ENCODE data around the gene MEPCE. TPM values are rescaled to one million over a fixed set of nuclear protein-coding genes. Genes with fewer than 3 reads are reported as not detected.

The MEPCE gene
- total and polyA plus RNA-seq, 9 of the 15 experiments (the other 6 are each of a cell fraction or from before 2014, with no cell fraction given): 10.9 to 76.3 (median 44.1) TPM

GRCh38 chr7:100435401-100436304, 6.0 kb downstream of the MEPCE start (continued):
- TF ChIP-seq CUX1 (CRISPR knock-in tag; IDR thresholded peaks at IDR 0.05) (no peak), ZNF184 (CRISPR knock-in tag; IDR thresholded peaks at IDR 0.05) (no peak), MYC (IDR thresholded peaks at IDR 0.05; ENCODE audit: low read depth, low read length) (peak; percentile 48; the same call in 1 of the 2 replicates), MYC (CRISPR knock-in tag; IDR thresholded peaks at IDR 0.05; ENCODE audit: borderline replicate concordance, low read depth) (peak; percentile 86; the same call in 1 of the 2 replicates), ZNF655 (CRISPR knock-in tag; IDR thresholded peaks at IDR 0.05) (no peak), EZH2 (IDR thresholded peaks at IDR 0.05; ENCODE audit: borderline replicate concordance, low read depth, low read length) (no peak), RBM25 (IDR thresholded peaks at IDR 0.05; ENCODE audit: low read depth, low read length, severe bottlenecking) (no peak), BMI1 (IDR thresholded peaks at IDR 0.05; ENCODE audit: low read length) (no peak), BACH1 (tag; IDR thresholded peaks at IDR 0.05) (no peak), KAT7 (CRISPR knock-in tag; IDR thresholded peaks at IDR 0.05; ENCODE audit: borderline replicate concordance) (peak; percentile 96), MECOM (CRISPR knock-in tag; IDR thresholded peaks at IDR 0.05) (no peak), FOXM1 (IDR thresholded peaks at IDR 0.05; ENCODE audit: low read depth) (no peak), FOXM1 (CRISPR knock-in tag; IDR thresholded peaks at IDR 0.05; ENCODE audit: low read depth) (no peak), ZBTB43 (CRISPR knock-in tag; IDR thresholded peaks at IDR 0.05) (no peak), LEF1 (IDR thresholded peaks at IDR 0.05) (no peak), ARID2 (IDR thresholded peaks at IDR 0.05) (0 out of 2 replicates have a peak, but pooled peaks have one; percentile 20)
